HG02623 (cell line): ENCODE data around the gene NR0B1.

Experiments used
- ATAC-seq: cut with Tn5 transposase; IDR thresholded peaks from one replicate; pipeline ENCODE4 v1.9.1; 2021; ENCODE audit warnings: moderate library complexity; ENCODE audit not compliant: unreplicated experiment

NR0B1 gene

DNA sequence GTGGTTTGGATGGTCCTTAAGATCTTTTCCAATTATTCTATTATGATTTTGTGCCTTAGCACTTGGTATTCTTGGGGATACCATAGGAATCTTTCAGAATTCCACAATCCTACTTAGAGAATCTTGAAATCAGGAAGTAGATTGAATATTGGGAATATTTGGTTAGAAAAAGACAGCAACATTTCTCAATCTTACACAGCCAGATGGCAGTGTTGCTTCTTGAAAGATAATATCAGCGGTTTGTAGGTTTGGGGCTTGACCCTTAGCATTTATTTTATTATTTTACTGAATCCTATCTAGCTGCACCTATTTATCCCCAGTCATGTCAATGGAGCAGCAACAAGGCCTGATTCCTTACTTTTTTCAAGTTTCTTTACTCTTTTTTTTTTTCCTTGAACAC is 33.7 kb downstream of the NR0B1 start:
- ATAC-seq: no peak

DNA sequence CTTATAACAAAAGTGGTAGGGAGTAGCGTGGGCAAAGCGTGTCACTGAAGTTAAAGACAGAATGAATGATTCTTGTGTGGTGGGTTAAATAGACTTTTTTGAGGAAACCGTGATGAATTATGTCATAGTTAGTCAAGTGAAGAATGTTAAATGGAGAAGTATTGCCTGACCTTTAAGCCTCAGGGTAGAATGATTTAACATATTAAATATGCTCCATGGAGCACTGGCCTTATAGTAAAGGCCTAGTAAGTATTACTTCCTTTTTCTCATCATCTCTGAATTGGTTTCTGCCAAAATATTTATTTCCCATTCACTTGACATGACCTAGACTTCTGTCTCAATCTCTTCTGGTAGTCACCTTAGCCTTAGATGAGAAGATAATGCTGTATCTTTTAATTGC is 38.6 kb downstream of the NR0B1 start:
- no peak for ATAC-seq

GRCh38 chrX:30262763-30263162 is 46.4 kb downstream of the NR0B1 start:
- no peak for ATAC-seq

DNA sequence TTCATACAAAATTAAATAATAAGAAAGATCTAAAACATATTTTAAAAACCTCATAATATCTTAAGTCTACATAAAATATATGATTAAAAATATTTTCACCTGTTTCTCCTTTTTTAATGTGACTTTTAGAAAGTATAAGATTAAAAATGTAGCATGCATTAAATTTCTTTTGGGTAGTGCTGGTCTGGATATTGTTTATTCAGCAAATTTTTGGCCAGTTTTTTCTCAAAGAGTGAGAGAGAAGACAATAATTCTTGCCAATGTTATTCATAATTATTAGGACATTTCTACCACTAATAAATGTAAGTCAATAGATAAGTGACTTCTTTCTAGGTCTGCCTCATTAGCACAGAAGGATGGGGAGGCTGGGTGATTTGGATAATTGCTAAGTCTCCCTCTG is 48.2 kb downstream of the NR0B1 start:
- no peak for ATAC-seq

DNA sequence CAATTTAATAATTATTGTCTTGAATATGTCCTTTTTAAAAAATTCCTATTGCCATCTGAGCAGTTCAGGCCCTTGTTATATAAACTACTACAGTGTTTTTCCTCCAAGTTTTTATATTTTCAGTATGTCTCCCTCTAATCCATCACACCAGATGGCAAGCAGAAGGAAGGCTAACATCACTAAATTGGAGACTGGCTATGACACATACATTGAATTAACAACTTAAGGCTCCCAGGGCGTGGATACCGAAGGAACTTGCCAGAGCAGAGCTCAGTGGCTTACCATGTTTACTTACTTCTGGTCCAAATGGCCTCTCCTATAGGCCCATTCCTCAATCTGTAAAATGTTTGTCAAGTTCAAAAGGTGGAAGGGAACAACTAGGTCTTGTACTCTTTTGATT is 49.3 kb downstream of the NR0B1 start:
- ATAC-seq: no peak
